ENCODE measurements around the gene DLG3. TPM values are rescaled to one million over a fixed set of nuclear protein-coding genes. Genes with fewer than 3 reads are reported as not detected.

Gene DLG3
- polyA plus RNA-seq, 3 donors: 0.12 to 0.17 TPM; not detected in 1

DNA sequence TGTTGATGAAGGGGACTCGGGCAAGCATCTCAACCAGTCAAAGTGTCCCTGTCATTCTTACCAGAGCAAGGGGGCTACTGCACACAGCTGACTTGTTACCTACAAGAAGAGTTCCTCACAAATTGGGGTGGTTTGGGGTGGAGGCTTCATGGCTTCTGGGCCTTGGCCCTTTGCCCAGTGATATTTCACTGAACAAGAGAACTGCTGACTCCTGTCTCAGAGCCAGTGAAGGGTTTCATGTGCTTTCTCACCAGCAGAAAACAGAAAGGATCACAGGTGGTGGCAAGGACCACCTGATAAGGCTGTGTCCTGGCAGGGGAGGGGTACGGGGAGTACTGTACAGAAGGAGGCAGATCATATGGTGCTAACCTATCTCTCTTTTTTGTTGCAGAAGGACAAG lies 53.5 kb downstream of the DLG3 start:
- Histone ChIP-seq H3K36me3 (replicated peaks in 1 of 2; ENCODE audit: control insufficient read depth in 1 of 2, insufficient read depth in 2 of 2, low read length in 2 of 2) (no peaks in the 10 kb centered on the region), H3K4me2 (replicated peaks; ENCODE audit: extremely low read depth, low read length, poor library complexity, severe bottlenecking) (no peak overlapping the region), H3K9me3 (replicated peaks in 1 of 2; ENCODE audit: control insufficient read depth in 1 of 2, insufficient read depth in 1 of 2, low read length in 2 of 2) (no peaks in the 10 kb centered on the region), H3K27me3 (ENCODE audit: control insufficient read depth in 2 of 2, insufficient read depth in 2 of 2, low read length in 2 of 2) (no peaks in the 10 kb centered on the region), H3K79me2 (ENCODE audit: insufficient read depth, low read length) (no peaks in the 10 kb centered on the region), H3K4me1 (ENCODE audit: control insufficient read depth in 1 of 2, insufficient read depth in 2 of 2, low read length in 2 of 2) (no peaks in the 10 kb centered on the region), H4K20me1 (ENCODE audit: insufficient read depth, low read length) (no peaks in the 10 kb centered on the region), H3K27ac (ENCODE audit: low read depth in 1 of 2, low read length in 2 of 2) (no peak overlapping the region), H3K9ac (ENCODE audit: insufficient read depth, low read length, poor library complexity, severe bottlenecking) (no peak overlapping the region), H3K4me3 (replicated peaks in 1 of 3; ENCODE audit: low read depth in 2 of 3, low read length in 3 of 3) (no peak overlapping the region), H2AFZ (ENCODE audit: insufficient read depth, low read depth, low read length, poor library complexity, severe bottlenecking) (no peak overlapping the region)
- intact Hi-C loops (cut with micrococcal nuclease): no loop called here
- no peak overlapping the region for H3K27ac Mint-ChIP-seq
- H3K4me1 Mint-ChIP-seq: no peaks in the 10 kb centered on the region
- H3K36me3 Mint-ChIP-seq: no peaks in the 10 kb centered on the region
- no peaks in the 10 kb centered on the region for H3K9me3 Mint-ChIP-seq
- no CpG with 5 or more reads among the region's 2 CpGs for WGBS (ENCODE audit: insufficient coverage)
- H3K4me3 Mint-ChIP-seq: no peak overlapping the region
- TF ChIP-seq, protein P1, sequence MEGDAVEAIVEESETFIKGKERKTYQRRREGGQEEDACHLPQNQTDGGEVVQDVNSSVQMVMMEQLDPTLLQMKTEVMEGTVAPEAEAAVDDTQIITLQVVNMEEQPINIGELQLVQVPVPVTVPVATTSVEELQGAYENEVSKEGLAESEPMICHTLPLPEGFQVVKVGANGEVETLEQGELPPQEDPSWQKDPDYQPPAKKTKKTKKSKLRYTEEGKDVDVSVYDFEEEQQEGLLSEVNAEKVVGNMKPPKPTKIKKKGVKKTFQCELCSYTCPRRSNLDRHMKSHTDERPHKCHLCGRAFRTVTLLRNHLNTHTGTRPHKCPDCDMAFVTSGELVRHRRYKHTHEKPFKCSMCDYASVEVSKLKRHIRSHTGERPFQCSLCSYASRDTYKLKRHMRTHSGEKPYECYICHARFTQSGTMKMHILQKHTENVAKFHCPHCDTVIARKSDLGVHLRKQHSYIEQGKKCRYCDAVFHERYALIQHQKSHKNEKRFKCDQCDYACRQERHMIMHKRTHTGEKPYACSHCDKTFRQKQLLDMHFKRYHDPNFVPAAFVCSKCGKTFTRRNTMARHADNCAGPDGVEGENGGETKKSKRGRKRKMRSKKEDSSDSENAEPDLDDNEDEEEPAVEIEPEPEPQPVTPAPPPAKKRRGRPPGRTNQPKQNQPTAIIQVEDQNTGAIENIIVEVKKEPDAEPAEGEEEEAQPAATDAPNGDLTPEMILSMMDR (IDR thresholded peaks at IDR 0.05): no peak
- peaks cover 0 to 4% (median 2%) of the 10 kb centered on the region in 3 donors for H3K27me3 Mint-ChIP-seq (ENCODE audit: low read depth in 3 of 3)
- no peak for DNase-seq

DNA sequence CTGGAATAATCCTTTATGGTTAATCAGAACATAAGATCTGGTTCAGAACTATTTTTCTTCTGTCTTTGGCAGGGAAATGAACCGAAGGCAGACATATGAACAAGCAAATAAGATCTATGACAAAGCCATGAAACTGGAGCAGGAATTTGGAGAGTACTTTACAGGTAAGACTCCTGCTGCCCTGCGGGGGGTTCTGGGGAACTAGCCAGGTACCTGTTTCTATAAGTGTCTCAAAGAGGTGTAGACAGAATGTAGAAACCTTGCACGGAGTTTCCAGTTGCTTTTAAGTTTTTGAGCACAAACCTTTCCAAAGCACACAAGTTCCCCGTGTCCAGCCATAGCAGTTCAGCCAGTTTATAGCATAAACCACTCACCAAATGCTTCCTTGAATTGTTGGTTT lies 56.2 kb downstream of the DLG3 start:
- H3K9me3 Mint-ChIP-seq: no peaks in the 10 kb centered on the region
- Histone ChIP-seq H4K20me1 (ENCODE audit: insufficient read depth, low read length) (no peaks in the 10 kb centered on the region), H3K79me2 (ENCODE audit: insufficient read depth, low read length) (no peaks in the 10 kb centered on the region), H3K27me3 (ENCODE audit: control insufficient read depth in 2 of 2, insufficient read depth in 2 of 2, low read length in 2 of 2) (no peaks in the 10 kb centered on the region), H2AFZ (ENCODE audit: insufficient read depth, low read depth, low read length, poor library complexity, severe bottlenecking) (no peak overlapping the region), H3K4me2 (replicated peaks; ENCODE audit: extremely low read depth, low read length, poor library complexity, severe bottlenecking) (no peak overlapping the region), H3K4me3 (replicated peaks in 1 of 3; ENCODE audit: low read depth in 2 of 3, low read length in 3 of 3) (no peak overlapping the region), H3K4me1 (ENCODE audit: control insufficient read depth in 1 of 2, insufficient read depth in 2 of 2, low read length in 2 of 2) (no peaks in the 10 kb centered on the region), H3K9ac (ENCODE audit: insufficient read depth, low read length, poor library complexity, severe bottlenecking) (no peak overlapping the region), H3K9me3 (replicated peaks in 1 of 2; ENCODE audit: control insufficient read depth in 1 of 2, insufficient read depth in 1 of 2, low read length in 2 of 2) (no peaks in the 10 kb centered on the region), H3K27ac (ENCODE audit: low read depth in 1 of 2, low read length in 2 of 2) (no peak overlapping the region), H3K36me3 (replicated peaks in 1 of 2; ENCODE audit: control insufficient read depth in 1 of 2, insufficient read depth in 2 of 2, low read length in 2 of 2) (no peaks in the 10 kb centered on the region)
- H3K27me3 Mint-ChIP-seq (ENCODE audit: low read depth in 3 of 3): peaks cover 0 to 6% (median 2%) of the 10 kb centered on the region in 3 donors
- intact Hi-C loops (cut with micrococcal nuclease): no loop called here
- WGBS (ENCODE audit: insufficient coverage): no CpG with 5 or more reads among the region's 4 CpGs
- no peak for DNase-seq
- no peaks in the 10 kb centered on the region for H3K36me3 Mint-ChIP-seq
- no peaks in the 10 kb centered on the region for H3K4me1 Mint-ChIP-seq
- H3K27ac Mint-ChIP-seq: no peak overlapping the region
- no peak overlapping the region for H3K4me3 Mint-ChIP-seq
- TF ChIP-seq, protein P1 (IDR thresholded peaks at IDR 0.05): no peak

Measured in CD14-positive monocyte (primary cell).